HG02763 (cell line): ENCODE results near the gene GNG7.
"Not testable (repeated sequence)": the region's sequence is repeated elsewhere in the genome, so short reads cannot be mapped to it uniquely, and the experiment has no call there.

Source experiments
- ATAC-seq: cut with Tn5 transposase; IDR thresholded peaks from one replicate; pipeline ENCODE4 v1.9.1; 2021; ENCODE audit warnings: mild to moderate bottlenecking, moderate library complexity; ENCODE audit not compliant: unreplicated experiment

GNG7 gene

GRCh38 chr19:2678044-2678671 is 24.3 kb downstream of the GNG7 start:
- peak; percentile 41 for ATAC-seq

DNA sequence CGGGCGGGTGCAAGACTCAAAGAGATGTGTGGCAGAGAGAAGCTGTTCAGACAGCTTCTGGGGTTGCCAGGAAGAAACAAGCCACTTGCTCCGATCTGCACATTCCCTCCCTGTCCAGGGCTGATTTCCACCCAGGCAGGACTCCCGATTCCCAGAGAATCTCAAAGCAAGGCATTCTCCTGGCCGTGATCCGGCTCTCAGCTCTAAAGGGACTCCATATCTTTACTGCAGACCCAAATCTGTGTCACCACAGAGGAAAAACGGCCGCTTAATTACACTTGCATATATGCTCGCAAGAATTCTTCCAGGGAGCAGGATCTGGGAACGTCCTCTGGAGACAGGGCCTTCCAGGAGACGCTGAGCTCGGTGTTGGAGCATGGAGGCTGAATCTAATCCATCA is 25.7 kb downstream of the GNG7 start:
- ATAC-seq, result no peak

DNA sequence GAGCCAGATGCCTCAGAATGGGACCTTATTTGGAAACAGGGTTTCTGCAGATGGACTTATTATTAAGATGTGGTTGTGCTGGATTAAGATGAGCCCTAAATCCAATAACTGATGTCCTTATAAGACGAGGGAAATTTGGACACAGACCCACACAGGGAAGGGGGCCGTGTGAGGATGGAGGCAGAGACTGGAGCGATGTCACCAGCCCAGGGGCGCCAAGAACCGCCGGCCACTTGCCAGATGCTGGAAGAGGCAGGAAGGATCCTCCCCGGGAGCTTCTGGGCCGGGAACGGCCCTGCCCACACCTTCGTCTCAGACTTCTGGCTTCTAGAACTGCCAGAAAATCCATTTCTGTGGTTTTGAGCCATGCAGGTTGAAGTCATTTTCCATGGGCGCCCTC is 26.6 kb downstream of the GNG7 start:
- no peak for ATAC-seq

DNA sequence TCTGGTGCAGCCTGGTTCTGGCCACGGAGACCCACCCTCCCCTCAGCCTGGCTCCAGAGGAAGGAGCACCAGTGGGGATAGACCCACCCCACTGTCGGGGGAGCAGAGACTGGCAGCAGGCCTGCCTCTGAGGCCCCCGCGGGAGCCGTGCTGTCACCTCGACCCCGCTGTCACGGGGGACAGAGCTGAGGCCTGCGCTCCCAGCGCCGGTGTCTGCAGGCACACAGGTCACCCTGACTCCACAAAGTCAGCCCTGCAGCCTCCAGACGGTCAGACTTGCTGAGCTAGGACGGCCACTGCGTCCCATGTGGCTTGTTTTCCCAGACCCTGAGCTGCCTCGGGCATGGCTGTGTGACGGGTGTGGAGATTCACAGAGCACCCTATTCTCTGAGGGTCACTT is 32.3 kb downstream of the GNG7 start:
- no peak for ATAC-seq

DNA sequence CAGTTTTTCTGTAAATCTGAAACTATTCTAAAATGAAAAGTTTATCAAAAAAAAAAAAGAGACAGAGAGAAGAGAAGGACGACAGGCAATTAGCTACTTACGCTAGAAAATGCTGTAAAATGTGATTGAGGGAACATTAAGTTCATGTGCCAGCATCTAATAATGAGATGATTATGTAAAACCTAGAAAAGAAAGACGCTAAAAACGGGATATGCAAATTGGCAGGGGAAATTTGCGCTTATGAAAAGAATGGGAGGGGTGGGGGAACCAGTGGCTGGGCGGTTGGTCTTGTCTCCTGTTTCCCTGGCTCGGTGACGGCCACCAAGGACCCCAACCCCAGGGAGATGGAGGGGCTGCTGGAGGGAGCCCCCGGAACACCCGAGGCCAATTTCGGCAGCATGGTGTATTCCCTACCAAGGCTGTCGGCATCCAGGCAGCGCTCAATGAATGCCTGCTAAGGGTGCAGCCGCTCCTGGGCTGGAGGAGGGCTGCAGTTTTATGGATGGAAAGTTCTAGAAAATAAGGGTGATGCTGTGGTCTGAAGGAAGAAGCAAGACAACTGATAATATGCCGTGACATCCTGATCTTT is 34.2 kb downstream of the GNG7 start:
- no peak for ATAC-seq

GRCh38 chr19:2667349-2667748 is 35.1 kb downstream of the GNG7 start:
- not testable (repeated sequence) for ATAC-seq

GRCh38 chr19:2666344-2666994 is 36.0 kb downstream of the GNG7 start:
- ATAC-seq, result no peak

- ATAC-seq, result no peak
Measured at GRCh38 chr19:2665103-2665502, 37.4 kb downstream of the GNG7 start.

GRCh38 chr19:2663920-2664571 is 38.4 kb downstream of the GNG7 start:
- ATAC-seq, result peak; percentile 62

DNA sequence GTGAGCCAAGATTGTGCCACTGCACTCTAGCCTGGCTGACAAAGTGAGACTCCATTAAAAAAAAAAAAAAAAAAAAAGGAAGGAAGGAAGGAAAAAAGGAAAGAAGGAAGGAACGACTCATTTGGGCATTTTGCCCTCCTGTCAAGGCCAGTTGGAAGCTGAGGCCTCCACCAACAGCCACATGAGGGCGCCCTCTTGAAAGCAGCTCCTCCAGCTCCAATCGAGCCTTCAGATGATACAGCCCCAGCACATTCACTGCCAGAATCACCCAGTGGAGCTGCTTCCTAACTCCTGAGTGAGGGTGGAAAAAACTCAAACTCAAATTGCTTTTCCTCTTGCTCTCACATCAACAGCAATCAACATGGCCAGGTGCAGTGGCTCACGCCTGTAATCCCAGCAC is 40.9 kb downstream of the GNG7 start:
- no peak for ATAC-seq

DNA sequence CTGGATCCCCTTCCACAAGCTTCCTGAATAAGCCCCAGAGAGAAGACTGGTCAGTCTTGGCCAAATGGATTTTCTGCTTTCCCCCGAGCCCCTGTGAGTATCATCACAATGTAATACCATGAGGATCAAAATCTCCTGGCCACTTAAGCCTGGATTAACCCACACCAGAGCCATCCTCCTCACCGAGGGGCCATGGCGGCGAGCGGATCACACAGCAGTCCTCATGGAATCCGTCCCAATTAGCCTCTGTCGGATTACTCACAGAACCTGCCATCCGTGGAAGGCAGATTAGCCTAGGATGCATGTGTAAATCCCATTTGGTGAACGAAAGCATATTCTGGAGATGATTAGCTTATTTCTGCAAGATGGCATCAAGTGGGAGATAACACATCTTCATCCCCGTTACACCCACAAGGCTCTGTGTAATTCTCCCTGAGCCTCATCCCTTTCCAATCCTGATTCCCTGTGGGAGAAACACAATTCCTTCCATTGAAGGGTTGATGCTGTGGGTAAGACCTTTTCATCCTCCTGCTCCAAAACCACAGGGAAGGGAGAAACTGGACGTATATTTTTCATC is 42.5 kb downstream of the GNG7 start:
- no peak for ATAC-seq

GRCh38 chr19:2656533-2656932 is 46.0 kb downstream of the GNG7 start:
- no peak for ATAC-seq

- ATAC-seq, result no peak
Measured at GRCh38 chr19:2653710-2654707, 48.5 kb downstream of the GNG7 start.

DNA sequence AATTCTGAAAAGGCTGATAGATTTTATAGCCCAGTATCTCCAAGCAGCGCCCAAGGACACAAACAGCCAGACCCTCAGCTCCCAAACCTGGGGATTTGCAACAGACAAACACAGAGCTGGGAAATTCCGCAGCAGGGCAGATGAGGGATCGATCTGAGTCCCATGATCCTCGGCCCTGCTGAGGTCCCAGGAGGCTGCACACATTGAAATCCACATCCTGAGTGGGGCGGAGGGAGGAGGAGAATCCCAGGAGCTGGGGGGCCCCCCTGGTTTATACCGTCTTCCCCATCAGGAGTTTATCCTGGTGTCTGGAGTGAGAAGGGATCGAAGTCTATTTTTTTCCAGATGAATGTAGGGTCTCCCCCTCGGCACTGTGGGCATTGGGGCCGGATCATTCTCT is 49.3 kb downstream of the GNG7 start:
- no peak for ATAC-seq

DNA sequence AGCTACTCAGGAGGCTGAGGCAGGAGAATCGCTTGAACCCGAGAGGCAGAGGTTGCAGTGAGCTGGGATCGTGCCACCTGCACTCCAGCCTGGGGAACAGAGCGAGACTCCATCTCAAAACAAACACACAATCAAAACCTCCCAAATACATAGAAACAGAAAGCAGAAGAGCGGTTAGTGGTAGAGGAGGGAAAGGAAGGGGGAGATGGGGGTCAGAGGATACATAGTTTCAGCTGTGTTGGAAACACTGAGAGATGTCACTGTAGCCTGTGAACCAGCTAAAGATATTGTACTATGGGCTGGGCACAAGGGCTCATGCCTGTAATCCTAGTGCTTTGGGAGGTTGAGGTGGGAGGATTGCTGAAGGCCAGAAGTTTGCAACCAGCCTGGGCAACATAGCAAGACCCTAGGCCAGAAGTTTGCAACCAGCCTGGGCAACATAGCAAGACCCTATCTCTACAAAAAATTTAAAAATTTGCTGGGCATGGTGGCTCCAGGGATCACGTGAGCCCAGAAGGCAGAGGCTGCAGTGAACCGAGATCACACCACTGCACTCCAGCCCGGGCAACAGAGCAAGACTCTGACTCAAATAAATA is 49.9 kb downstream of the GNG7 start:
- no peak for ATAC-seq

DNA sequence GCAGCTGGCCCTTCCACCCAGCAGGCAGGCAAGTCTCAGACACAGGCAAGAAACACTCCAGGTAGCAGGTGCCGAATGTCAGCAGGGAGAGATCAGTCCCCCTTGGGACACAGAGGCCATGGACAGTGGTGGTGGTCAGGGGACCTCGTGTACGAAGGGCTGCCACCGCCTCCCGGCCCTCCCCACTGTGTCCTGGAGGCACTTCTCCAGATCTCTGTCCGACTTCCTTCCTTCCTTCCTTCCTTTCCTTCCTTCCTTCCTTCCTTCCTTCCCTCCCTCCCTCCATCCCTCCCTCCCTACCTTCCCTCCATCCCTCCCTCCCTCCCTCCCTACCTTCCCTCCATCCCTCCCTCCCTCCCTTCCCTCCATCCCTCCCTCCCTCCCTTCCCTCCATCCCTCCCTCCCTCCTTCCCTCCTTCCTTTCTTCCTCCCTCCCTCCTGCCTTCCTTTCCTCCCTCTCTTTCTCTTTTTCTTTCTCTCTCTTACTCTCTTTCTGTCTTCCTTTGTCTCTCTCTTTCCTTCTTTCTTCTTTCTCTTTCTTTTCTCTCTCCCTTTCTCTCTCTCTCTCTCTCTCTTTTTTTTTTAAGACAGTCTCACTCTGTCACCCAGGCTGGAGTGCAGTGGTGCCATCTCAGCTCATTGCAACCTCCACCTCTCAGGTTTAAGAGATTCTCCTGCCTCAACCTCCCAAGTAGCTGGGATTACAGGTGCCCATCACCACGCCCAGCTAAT is 51.3 kb downstream of the GNG7 start:
- not testable (repeated sequence) for ATAC-seq

DNA sequence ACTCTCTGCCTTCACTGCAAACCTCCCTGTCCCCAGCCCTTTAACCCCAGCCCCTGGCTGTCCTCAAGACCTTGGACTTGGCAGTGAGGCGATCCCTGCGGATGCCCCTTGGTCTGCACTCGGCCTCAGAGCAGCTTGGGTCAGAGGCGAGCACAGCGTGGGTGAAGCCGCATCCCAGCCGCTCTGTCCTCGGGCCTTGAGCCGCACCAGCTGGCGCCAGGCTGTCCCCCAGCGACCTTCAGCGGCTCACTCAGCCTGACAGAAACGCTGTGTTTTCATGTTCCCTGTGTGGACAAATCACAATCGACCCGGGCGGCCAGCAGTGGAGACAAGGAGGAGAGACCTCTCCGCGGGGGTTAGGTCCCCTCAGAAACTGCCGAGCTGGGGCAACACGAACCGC is 52.0 kb downstream of the GNG7 start:
- ATAC-seq, result no peak

GRCh38 chr19:2648528-2648937 is 54.0 kb downstream of the GNG7 start:
- no peak for ATAC-seq

GRCh38 chr19:2648099-2648498 is 54.4 kb downstream of the GNG7 start:
- ATAC-seq, result no peak
